Stimulated activated naive CD8-positive, alpha-beta T cell treated with anti-CD3 and anti-CD28 coated beads, Interleukin-15, Interleukin-2, amounts not matched to agents 100 U/mL and 50 U/mL, for 24 hours (primary cell): ENCODE data around the gene PTPA.
A peak's percentile ranks its signal among the peaks of the same experiment; 100 is the strongest.
"Not testable (repeated sequence)": the region's sequence is repeated elsewhere in the genome, so short reads cannot be mapped to it uniquely, and the experiment has no call there.

ENCODE experiments used
- ATAC-seq: fragments of 150-1000 bp; cut with Tn5 transposase; one replicate; pipeline ENCODE4 v1.10.0; 2021
- DNase-seq: peaks from one replicate; pipeline ENCODE4 v3.0.0; 2021

The PTPA gene

GRCh38 chr9:129154866-129155477 lies 43.8 kb downstream of the PTPA start:
- DNase-seq, result no peak
- no peak for ATAC-seq

DNA sequence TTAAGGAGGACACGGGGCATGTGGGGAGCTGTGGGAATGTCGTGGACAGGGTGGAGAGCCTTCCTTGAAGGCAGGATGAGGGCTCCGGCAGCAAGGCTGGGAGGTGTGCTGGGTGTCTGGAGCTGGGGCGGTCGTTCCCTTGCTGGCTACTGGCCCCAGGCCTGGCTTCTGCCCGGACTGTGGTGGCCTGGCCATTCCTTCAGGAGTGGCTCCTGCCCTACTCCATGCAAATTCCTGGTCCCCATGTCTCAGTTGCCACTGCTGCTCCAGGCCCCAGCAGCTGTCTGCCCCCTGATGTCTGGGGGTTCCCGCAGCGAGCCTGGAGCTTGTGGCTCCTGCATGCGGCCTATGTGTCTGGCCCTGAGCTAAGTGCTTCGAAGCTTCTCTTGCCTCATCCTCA lies 44.9 kb downstream of the PTPA start:
- no peak for ATAC-seq
- DNase-seq, result no peak

GRCh38 chr9:129160712-129161533 lies 49.7 kb downstream of the PTPA start:
- ATAC-seq (no peak), DNase-seq (no peak)

GRCh38 chr9:129161534-129161837 lies 50.3 kb downstream of the PTPA start:
- DNase-seq, result no peak
- no peak for ATAC-seq

DNA sequence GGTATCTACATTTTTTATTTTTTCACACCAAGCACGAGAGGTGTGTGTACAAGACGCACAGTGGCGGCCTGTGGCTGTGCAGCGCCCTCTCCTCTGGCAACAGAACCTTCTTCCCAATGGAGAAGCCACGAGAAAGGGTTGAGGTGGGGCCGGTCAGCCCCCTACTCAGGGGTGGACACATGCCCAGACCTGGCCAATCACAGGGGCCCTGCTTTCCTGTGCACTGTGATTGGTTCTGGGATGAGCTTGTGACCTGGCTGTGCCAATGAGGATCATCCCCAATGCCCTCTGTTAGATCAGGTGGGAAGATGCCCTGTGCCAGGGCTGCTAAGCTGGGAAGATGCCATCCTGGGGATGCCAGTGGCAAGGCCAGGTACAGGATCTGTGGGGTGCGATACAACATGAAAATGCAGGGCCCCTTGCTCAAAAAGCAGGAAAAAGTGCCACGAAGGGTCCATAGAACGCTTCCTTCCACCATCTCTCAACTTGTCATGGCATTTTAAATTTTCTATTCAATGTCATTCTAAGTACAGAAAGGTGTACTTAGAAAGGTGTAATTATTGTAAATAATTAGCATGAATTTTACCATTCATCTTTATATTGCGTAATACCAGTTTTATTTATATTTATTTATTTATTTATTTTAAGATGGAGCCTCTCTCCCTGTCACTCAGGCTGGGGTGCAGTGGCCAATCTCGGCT lies 51.4 kb downstream of the PTPA start:
- DNase-seq, result no peak
- ATAC-seq, result no peak

- not testable (repeated sequence) for ATAC-seq, DNase-seq
These were observed 52.0 kb downstream of the PTPA start for GRCh38 chr9:129163198-129163670.

DNA sequence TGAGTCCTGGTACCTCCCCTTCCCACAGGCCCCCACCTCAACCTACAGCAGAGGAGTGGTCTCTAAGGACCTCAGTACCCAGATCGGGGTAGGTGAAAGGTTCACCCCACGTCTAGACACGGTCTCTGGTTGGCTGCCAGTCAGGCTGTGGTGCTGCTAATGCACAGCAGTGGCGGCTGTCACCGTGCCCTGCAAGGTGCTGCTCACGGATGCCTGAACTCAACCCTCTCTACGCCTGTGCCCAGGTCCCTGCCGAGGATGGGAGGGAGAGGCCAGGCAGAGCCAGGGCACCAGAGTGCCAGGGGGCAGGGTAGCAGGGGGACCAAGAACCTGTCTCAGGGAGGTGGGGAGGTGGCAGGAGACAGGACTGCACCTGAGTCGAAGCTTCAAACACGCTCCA lies 52.5 kb downstream of the PTPA start:
- ATAC-seq (no peak), DNase-seq (no peak)

DNA sequence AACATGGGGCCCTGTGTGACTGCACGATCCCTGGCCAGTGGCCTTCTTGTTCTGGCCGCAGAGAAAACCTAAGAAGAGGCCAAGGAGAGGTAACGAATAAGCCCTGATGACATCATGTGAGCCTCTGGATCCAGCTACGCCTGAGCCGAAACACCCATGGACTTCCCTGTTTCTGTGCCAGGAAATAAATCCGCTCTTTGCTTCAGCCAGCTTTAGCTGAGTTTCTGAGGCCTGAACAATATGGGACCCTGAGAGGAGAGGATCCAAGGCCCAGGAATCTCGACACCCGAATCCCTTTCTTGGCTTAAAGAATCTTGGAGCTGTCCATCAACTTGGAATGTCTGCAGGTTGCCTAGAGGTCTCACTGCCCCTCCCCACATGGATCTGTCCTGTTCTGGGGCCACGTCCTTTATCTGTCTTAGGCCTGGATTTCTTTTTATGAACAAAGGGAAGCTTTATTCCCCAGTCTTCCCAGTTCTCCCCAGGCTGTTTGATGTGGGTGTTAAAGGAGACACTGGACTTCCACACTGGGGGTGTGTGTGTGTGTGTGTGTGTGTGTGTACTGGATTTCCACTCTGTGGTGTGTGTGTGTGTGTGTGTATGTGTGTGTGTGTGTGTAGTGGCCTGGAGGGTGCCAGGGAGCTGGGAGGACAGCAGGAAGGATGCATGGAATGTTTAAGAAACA lies 53.2 kb downstream of the PTPA start:
- ATAC-seq, result no peak
- no peak for DNase-seq

DNA sequence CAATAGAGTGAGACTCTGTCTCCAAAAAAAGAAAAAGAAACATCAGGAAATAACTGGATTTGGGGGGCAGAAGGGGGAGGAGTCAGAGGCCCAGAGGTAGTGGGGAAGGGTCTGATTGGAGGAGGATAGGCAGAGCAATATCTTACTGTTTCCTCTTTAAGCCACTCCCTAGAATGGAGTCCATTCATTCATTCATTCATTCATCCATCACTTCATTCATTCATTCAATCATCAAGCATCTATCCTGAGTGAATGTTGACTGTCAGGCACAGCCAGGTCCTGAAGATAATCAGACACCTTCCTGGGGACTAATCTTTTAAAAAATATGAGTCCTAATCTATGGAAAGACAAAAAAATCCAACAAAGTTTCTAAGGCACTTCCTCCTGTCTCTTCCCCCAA lies 54.0 kb downstream of the PTPA start:
- ATAC-seq, result no peak
- no peak for DNase-seq

DNA sequence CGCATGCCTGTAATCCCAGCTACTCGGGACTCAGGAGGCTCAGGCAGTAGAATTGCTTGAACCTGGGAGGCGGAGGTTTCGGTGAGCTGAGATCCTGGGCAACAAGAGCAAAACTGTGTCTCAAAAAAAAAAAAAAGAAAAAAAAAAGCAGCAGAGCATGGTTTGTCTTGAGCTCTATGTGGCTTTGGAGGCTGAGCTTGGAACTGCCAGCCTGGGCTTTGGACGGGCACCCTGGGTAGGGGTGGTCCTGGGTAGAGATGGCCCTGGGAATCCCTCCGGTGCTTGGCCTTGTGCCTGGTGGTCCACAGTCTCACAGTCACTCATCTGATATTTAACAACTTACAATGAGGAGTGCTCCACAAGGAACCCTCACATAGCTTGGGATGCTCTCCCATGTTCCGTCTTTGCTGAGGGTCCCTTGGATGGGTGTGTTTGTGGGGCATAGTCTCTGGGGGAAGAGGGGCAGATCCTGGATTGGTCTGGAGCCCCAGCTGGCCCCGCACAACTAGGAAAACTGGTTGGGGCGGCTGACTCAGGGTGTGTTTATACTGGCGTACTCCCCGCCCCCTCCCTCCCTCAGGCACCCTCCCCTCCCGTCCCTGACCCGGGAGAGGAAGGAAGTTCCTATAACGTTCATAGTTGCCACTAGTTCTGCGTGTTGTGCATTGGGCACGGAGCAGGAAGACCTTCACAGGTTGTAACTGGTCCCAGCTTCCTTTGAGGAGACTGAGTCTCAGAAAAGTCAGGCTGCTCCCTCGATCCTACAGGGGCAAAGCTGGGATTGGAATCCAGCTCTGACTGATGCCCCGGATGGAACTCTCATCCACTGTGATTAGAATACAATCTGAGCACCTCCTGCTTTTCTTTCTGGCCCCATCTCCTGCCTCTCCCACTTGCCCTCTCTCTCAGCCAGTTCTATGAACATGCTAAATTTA lies 55.7 kb downstream of the PTPA start:
- peak; percentile 24 for ATAC-seq

DNA sequence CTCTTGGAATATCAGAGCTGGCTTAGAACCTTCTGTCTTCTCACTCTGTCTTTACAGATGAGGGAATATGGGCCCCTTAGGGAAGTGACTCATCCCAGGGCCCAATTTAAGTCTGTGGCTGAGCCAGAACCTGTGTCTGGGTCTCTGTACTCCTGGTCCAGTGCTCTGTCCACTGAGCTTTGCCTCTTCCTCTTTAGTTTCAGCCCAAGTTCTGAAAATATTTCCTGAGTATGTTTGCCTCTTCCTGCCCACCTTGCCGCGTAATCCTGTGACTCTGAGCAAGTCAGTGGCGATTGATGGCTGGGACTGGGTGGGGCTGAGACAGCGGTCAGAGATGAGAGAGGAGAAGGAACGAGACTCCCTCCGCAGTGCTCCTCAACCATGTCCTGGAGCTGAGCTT lies 59.0 kb downstream of the PTPA start:
- DNase-seq (no peak), ATAC-seq (no peak)

More for the DNA sequence above, 55.7 kb downstream of the PTPA start:
- DNase-seq, result peak; percentile 28

- ATAC-seq (no peak), DNase-seq (no peak)
These were observed 61.0 kb downstream of the PTPA start for GRCh38 chr9:129171993-129172751.

GRCh38 chr9:129172816-129173215 lies 61.6 kb downstream of the PTPA start:
- no peak for ATAC-seq
- no peak for DNase-seq

- ATAC-seq (no peak), DNase-seq (no peak)
These were observed 62.3 kb downstream of the PTPA start for GRCh38 chr9:129173296-129174101.

- DNase-seq (peak; percentile 87), ATAC-seq (no peak)
These were observed 63.0 kb downstream of the PTPA start for GRCh38 chr9:129174102-129174723.

DNA sequence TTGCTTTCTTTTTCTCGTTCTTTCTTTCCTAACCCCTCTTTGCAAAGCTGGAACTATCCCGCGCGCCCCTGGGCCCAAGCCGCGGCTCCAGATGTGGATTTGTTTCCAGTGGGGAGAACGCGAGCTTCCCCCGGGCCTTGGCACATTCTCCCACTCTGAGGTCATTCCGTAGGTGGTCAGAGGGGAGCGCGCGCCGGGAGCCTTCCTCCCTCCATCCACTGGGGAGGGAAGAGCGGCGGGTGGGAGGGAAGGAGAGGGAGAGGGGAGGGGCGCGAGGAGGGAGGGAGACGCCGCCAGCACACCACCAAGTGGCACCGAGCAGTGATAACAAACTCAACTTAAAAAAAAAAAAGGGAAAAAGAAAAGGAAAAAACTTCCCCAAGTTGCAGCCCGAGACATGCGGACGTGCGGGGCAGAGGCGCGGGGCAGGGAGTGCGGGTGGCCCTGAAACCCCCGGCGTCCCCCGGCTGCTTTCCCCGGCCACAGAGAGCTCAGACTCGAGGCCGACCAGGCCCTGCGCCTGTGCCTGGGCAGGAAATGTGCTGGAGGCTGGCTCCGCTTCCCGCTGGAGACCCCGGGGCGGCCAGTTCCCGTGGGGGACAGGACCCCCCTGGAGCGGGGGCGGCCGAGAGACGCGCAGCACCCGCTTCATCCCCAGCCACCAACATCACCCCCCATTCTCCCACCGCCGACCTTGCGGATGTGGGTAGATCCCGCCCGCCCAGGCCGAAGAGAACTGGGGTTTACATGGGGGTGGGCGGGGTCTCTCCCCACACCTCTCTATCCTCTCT lies 63.7 kb downstream of the PTPA start:
- ATAC-seq, result no peak
- DNase-seq, result peak; percentile 53

DNA sequence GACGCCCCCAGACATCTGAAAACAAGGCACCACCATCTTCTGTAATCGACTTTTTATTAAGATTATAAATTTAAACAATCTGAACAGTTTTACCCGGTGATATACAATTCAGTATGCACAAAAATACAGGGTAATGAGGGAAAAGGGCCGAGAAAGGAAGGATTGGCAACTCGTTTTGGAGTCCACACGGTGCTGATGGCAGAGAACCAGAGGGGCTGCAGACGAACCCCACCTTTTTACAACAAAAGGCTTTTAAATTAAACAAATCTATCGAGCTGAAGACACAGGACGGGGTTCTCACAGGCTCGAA lies 64.3 kb downstream of the PTPA start:
- DNase-seq, result no peak
- no peak for ATAC-seq

DNA sequence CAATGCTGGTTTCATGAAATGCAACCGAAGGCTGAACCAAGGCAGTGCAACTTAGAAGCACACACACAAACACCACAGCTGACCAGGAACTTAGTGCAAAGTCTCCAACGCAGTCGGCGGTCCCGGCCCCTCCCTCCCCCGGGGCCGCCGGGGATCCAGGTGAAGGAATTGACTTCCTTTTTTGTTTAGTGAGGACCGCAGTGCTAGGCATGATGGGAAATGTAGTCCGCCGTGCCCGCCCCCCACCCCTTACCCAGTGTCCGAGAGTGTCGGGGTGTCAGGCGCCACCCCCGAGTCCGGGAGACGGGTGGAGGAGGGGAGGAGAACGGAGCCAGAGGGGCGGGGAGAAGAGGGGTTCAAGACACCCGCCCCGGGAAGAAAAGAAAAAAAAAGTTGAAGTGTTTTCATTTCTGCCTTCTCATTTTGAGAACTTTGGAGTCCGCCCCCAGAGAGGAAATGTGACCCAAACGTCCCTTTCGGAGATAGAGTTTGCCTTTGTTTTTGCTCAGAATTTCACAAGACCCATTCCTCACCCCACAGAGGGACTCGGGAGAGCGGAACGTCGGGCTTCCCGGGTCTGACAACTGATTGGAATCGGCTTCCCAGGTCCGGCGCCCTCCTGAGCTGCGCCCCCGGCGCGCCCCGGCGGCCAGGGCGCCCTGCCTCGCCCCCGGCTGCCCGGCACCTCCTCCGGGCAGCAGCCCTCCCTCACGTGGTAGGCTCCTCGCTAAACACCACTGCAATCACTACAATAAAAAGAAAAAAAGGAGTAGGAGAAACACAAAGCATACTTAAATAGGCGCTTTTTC lies 64.8 kb downstream of the PTPA start:
- peak; percentile 14 for ATAC-seq
- peak; percentile 65 for DNase-seq
